ENCODE data around the gene DENND2C.
"Not testable (repeated sequence)": the region's sequence is repeated elsewhere in the genome, so short reads cannot be mapped to it uniquely, and the experiment has no call there.

Gene DENND2C

GRCh38 chr1:114574365-114574764, 95.5 kb downstream of the DENND2C start:
- DNase-seq (ENCODE audit: low read depth, low spot score), result no peak
- TF ChIP-seq, protein P1, sequence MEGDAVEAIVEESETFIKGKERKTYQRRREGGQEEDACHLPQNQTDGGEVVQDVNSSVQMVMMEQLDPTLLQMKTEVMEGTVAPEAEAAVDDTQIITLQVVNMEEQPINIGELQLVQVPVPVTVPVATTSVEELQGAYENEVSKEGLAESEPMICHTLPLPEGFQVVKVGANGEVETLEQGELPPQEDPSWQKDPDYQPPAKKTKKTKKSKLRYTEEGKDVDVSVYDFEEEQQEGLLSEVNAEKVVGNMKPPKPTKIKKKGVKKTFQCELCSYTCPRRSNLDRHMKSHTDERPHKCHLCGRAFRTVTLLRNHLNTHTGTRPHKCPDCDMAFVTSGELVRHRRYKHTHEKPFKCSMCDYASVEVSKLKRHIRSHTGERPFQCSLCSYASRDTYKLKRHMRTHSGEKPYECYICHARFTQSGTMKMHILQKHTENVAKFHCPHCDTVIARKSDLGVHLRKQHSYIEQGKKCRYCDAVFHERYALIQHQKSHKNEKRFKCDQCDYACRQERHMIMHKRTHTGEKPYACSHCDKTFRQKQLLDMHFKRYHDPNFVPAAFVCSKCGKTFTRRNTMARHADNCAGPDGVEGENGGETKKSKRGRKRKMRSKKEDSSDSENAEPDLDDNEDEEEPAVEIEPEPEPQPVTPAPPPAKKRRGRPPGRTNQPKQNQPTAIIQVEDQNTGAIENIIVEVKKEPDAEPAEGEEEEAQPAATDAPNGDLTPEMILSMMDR (IDR thresholded peaks at IDR 0.05; ENCODE audit: insufficient read depth, low read length, missing control alignments), result no peak
- H3K4me3 ChIP-seq (ENCODE audit: low read depth, low read length), result no peak overlapping the region
- ChIA-PET CTCF (no interaction called here), POLR2A (no interaction called here)

- H3K4me3 ChIP-seq (ENCODE audit: low read depth, low read length), result no peak overlapping the region
- CTCF ChIA-PET, result no interaction called here
- no peak for DNase-seq (ENCODE audit: low read depth, low spot score)
- TF ChIP-seq, protein P1 (IDR thresholded peaks at IDR 0.05; ENCODE audit: insufficient read depth, low read length, missing control alignments), result no peak
- POLR2A ChIA-PET, result no interaction called here
These were observed 105.7 kb downstream of the DENND2C start for GRCh38 chr1:114564141-114564540.

DNA sequence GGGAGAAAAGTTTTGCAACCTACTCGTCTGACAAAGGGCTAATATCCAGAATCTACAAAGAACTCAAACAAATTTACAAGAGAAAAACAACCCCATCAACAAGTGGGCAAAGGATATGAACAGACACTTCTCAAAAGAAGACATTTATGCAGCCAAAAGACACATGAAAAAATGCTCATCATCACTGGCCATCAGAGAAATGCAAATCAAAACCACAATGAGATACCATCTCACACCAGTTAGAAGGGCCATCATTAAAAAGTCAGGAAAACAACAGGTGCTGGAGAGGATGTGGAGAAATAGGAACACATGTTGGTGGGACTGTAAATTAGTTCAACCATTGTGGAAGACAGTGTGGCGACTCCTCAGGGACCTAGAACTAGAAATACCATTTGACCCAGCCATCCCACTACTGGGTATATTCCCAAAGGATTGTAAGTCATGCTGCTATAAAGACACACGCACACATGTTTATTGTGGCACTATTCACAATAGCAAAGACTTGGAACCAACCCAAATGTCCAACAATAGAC, 106.8 kb downstream of the DENND2C start:
- DNase-seq (ENCODE audit: low read depth, low spot score); CTCF ChIA-PET; H3K4me3 ChIP-seq (ENCODE audit: low read depth, low read length); POLR2A ChIA-PET: not testable (repeated sequence)

DNA sequence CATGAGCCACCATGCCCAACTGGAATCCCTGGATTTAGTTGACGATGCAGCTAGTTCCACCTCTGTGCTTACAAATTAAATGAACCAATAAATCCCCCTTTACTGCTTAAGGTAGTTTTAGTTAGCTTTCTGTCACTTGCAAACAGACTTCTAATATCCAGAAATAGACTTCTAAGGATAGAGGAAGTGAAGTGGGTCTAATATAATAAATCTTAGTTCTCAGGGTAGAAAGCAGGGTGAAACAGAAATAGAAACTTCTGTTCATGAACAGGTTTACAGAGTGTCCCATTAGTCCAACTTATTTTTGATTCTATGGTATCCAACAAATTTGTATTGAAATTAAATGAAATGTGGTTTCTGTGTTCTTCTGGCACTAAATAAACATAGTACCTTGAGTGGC, 108.5 kb downstream of the DENND2C start:
- POLR2A ChIA-PET, result no interaction called here
- TF ChIP-seq, protein P1 (IDR thresholded peaks at IDR 0.05; ENCODE audit: insufficient read depth, low read length, missing control alignments), result no peak
- no peak overlapping the region for H3K4me3 ChIP-seq (ENCODE audit: low read depth, low read length)
- DNase-seq (ENCODE audit: low read depth, low spot score), result no peak
- CTCF ChIA-PET, result interaction anchor here (1.5 to 1.6 kb wide), 2 partner anchors 19 to 214 kb away, joined by 4 to 5 read pairs; partner anchors contain the start of gene BCAS2

GRCh38 chr1:114559356-114559755, 110.5 kb downstream of the DENND2C start:
- POLR2A ChIA-PET, result no interaction called here
- no peak overlapping the region for H3K4me3 ChIP-seq (ENCODE audit: low read depth, low read length)
- TF ChIP-seq, protein P1 (IDR thresholded peaks at IDR 0.05; ENCODE audit: insufficient read depth, low read length, missing control alignments), result no peak
- CTCF ChIA-PET, result interaction anchor here (1.0 to 1.3 kb wide), 3 partner anchors 48 to 220 kb away, joined by 3 to 4 read pairs (median 4); no protein-coding TSS in a partner anchor
- no peak for DNase-seq (ENCODE audit: low read depth, low spot score)

- TF ChIP-seq, protein P1 (IDR thresholded peaks at IDR 0.05; ENCODE audit: insufficient read depth, low read length, missing control alignments), result no peak
- CTCF ChIA-PET, result interaction anchor here (1.0 to 1.3 kb wide), 4 partner anchors 11 to 219 kb away, joined by 3 to 4 read pairs (median 4); no protein-coding TSS in a partner anchor
- no peak for DNase-seq (ENCODE audit: low read depth, low spot score)
- no peak overlapping the region for H3K4me3 ChIP-seq (ENCODE audit: low read depth, low read length)
- POLR2A ChIA-PET, result no interaction called here
These were observed 111.3 kb downstream of the DENND2C start for GRCh38 chr1:114558544-114558943.

DNA sequence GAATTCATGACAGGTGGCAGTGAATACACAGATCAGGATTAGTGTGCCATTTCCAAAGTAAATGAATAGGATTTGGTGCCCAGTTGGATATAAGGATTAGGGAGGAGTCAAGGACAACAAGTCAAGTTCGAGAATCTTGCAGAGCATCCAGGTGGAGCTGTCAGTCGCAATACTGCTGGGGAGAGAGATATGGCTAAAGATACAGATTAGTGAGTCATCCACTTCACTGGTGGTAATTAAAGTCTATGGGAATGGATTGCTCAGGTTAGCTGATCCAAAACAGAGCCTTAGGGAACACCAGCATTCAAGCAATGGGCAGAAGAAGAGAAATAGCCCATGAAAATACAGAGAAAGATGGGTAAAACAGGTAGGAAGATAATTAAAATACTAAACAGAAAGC, 115.3 kb downstream of the DENND2C start:
- ChIA-PET CTCF (interaction anchor here (0.7 to 1.1 kb wide), 2 partner anchors 14 to 209 kb away, joined by 3 to 5 read pairs; no protein-coding TSS in a partner anchor), POLR2A (no interaction called here)
- no peak for DNase-seq (ENCODE audit: low read depth, low spot score)
- TF ChIP-seq, protein P1 (IDR thresholded peaks at IDR 0.05; ENCODE audit: insufficient read depth, low read length, missing control alignments), result no peak
- no peak overlapping the region for H3K4me3 ChIP-seq (ENCODE audit: low read depth, low read length)

Data from AG04449 (cell line).